ACC112 (cell line): Measurements from ENCODE around the gene SCAMP4.
A peak's percentile ranks its signal among the peaks of the same experiment; 100 is the strongest.
"Not testable (repeated sequence)": the region's sequence is repeated elsewhere in the genome, so short reads cannot be mapped to it uniquely, and the experiment has no call there.

ENCODE experiments used
- H2AFZ ChIP-seq: fragments of 200-600 bp; sonication (generic); one replicate; pipeline ENCODE4 v1.6.0; 2017; ENCODE audit warnings: antibody characterized with exemption, low read length; ENCODE audit not compliant: unreplicated experiment
- H3K27ac ChIP-seq: fragments of 200-600 bp; sonication (generic); 2 replicates; pipeline ENCODE4 v1.5.1; 2014; ENCODE audit warnings: low read depth, mild to moderate bottlenecking, antibody characterized with exemption, low read length, moderate library complexity
- H3K27me3 ChIP-seq: fragments of 200-600 bp; sonication (generic); 2 replicates; pipeline ENCODE4 v1.6.1; 2014; ENCODE audit warnings: mild to moderate bottlenecking, antibody characterized with exemption, low read length, moderate library complexity, mixed read lengths; ENCODE audit not compliant: insufficient read depth
- H3K36me3 ChIP-seq: fragments of 200-600 bp; sonication (generic); 2 replicates; pipeline ENCODE4 v1.6.1; 2016; ENCODE audit warnings: mild to moderate bottlenecking, antibody characterized with exemption, low read length, moderate library complexity, mixed read lengths; ENCODE audit not compliant: insufficient read depth
- H3K4me1 ChIP-seq: fragments of 200-600 bp; sonication (generic); one replicate; pipeline ENCODE4 v1.6.1; 2016; ENCODE audit warnings: low read length, mixed read lengths; ENCODE audit not compliant: insufficient read depth, unreplicated experiment, control insufficient read depth
- H3K4me3 ChIP-seq: fragments of 200-600 bp; sonication (generic); 2 replicates; pipeline ENCODE4 v1.5.1; 2014; ENCODE audit warnings: mild to moderate bottlenecking, low read depth, low read length
- H3K79me2 ChIP-seq: fragments of 200-600 bp; sonication (generic); one replicate; pipeline ENCODE4 v1.6.0; 2016; ENCODE audit warnings: low read length; ENCODE audit not compliant: control insufficient read depth, unreplicated experiment, insufficient read depth

The SCAMP4 gene

DNA sequence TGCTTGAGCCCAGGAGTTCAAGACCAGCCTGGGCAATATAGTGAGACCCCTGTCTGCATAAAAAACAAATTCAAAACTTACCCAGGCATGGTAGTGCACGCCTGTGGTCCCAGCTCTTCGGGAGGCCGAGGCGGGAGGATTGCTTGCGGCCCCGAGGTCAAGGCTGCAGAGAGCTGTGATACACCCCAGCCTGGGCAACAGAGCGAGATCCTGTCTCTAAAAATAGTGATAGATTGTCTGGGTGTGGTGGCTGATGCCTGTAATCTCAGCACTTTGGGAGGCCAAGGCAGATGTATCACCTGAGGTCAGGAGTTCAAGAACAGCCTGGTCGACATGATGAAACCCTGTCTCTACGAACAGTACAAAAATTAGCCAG, 37.9 kb upstream of the SCAMP4 start:
- no peak overlapping the region for H3K4me3 ChIP-seq
- H3K27ac ChIP-seq: no peak overlapping the region
- peaks cover 14% of the 10 kb centered on the region for H3K79me2 ChIP-seq
- no peaks in the 10 kb centered on the region for H3K27me3 ChIP-seq
- H2AFZ ChIP-seq: no peak overlapping the region
- no peaks in the 10 kb centered on the region for H3K36me3 ChIP-seq
- no peaks in the 10 kb centered on the region for H3K4me1 ChIP-seq

DNA sequence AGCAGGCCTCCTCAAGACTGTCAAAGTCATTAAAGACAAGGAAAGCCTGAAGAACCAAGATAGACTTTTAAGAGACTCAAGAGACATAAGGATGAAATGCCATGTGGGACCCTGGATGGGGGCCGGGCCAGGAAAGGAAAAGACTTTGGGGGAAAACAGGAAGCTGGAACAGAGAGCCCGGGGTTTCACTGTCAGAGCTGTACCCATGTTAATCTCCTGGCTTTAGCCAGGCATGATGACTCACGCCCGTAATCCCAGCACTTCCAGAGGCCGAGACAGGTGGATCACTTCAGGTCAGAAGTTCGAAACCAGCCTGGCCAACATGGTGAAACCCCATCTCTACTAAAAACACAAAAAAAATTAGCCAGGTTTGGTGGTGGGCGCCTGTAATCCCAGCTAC, 36.2 kb upstream of the SCAMP4 start:
- H3K4me1 ChIP-seq: peaks cover 1% of the 10 kb centered on the region
- no peak overlapping the region for H3K27ac ChIP-seq

DNA sequence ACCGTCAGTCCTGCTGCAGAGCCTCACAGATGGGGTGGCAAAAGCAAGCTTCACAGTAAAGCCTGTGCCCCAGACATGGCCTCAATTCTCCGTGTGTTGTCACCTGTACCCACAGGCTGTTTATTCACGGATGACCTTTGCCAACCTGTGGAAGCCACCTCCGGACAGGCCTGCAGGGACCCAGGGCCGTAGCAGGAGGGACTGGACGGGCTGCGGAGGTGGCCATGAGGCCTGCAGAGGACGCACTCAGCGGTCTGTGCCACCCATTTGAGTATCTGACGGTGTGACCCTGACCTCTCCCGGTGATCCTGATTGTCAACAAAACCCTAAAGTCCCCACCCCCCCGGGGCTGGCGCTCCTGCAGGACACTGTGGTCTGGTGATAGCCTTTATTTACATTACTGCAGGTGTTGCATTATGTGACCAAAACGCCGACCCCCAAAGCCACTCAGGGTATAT, 34.0 kb upstream of the SCAMP4 start:
- H2AFZ ChIP-seq: no peak overlapping the region
- H3K79me2 ChIP-seq: peaks cover 40% of the 10 kb centered on the region
- no peak overlapping the region for H3K4me3 ChIP-seq
- H3K4me1 ChIP-seq: peaks cover 6% of the 10 kb centered on the region
- H3K27ac ChIP-seq: no peak overlapping the region
- no peaks in the 10 kb centered on the region for H3K36me3 ChIP-seq
- H3K27me3 ChIP-seq: no peaks in the 10 kb centered on the region

More for the DNA sequence above, 36.2 kb upstream of the SCAMP4 start:
- no peak overlapping the region for H3K4me3 ChIP-seq
- H3K36me3 ChIP-seq: no peaks in the 10 kb centered on the region
- H3K27me3 ChIP-seq: no peaks in the 10 kb centered on the region
- H3K79me2 ChIP-seq: peaks cover 25% of the 10 kb centered on the region
- H2AFZ ChIP-seq: no peak overlapping the region

DNA sequence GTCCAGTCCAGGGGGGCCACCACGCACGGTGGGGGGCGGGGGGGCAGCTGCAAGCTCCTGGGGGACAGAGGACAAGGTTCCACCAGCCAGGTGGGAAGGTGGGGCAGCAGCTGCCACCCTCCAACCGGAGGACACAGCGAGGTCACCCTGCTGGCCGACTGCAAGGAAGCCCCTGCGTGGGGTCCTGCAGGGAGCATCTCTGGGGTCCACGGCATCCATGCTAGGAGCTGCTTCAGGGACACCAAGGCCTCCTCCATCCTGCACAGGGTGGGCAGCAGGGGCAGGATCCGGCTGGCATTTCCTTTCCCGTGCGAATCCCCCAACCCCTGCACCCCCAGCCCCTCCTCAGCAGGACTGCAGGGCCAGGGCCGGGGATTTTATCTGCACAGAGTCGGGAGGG, 33.6 kb upstream of the SCAMP4 start:
- Histone ChIP-seq H3K4me3 (no peak overlapping the region), H3K36me3 (no peaks in the 10 kb centered on the region), H3K4me1 (peaks cover 6% of the 10 kb centered on the region), H3K27ac (no peak overlapping the region), H3K27me3 (no peaks in the 10 kb centered on the region), H2AFZ (no peak overlapping the region), H3K79me2 (peaks cover 40% of the 10 kb centered on the region)

DNA sequence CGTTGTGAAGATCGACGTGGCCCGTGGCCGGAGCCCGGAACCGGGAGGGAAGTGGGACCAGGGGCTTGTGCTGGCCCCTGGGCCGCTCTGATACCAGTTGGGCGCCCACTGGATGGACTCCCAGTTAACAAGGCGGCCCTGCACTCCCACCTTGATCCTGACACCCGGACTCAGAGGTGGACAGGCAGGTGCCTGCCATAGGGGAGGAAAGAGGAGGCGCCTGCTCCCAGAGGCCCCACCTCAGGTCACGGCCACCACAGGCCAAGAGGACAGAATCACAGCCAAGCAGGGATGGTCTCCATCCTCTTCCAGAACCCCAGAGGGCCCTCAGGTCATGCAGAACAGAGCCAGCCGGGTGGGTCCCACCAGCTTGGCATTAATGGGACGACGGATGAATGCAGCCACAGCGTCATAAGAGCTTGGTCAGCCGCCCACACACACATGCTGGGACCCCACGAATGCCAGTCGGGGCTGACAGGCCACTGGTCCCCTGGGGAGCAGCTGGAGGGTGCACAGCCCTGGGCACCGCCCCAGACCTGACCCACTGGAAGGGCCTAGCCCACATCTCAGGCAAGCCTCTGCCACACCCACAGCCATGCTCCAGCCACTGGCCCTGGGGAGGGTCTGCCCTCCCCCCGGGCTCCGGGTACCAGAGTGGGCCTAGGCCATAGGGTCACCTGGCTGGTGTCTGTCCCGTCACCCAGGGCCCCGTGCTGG, 32.2 kb upstream of the SCAMP4 start:
- no peaks in the 10 kb centered on the region for H3K36me3 ChIP-seq
- H3K4me3 ChIP-seq: no peak overlapping the region
- no peak overlapping the region for H3K27ac ChIP-seq
- H3K4me1 ChIP-seq: peaks cover 6% of the 10 kb centered on the region
- H2AFZ ChIP-seq: no peak overlapping the region
- H3K27me3 ChIP-seq: no peaks in the 10 kb centered on the region
- peaks cover 40% of the 10 kb centered on the region for H3K79me2 ChIP-seq

DNA sequence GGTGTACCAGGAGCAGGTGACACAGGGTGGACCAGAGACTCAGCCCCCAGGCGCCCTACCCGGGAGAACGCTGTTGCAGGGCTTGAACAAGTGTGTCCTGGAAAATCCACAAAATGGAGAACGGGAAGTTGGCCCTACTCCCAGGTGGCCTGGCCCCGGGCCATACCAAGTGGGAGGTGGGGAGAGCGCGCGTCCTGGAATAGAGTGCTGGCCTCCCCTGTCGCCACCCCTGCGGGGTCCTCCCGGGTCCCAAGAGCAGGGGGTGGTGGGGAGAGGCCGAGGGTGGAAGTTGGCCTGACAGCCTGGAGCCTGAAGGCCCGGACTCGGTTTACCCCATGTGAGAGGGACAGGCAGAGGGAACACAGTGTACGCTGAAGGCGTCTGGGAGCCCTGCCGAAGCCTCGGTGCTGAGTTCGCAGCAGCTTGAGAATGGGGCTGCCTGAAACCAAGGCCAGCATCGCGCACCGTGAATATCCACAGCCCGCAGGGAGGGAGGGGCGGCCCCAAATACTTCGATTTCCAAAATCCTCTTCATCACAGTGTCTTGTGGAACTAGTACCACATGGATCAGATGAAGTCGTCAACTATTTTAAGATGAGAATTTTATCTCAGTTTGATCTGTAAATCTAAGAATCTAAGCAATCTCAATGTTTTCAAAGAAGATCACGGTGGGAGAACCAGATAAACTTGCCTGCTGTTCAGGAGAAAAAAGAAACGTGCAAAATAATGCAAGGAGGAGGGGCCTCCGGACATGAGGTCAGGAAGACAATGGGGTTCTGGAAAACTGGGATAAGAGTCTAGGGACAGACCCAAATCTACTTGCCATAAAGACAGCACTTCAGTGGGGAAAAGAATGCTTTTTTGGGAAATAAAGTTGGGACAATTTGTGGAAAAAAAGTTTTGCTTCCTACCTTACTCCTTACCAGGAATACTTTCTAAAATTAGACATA, 31.4 kb upstream of the SCAMP4 start:
- H3K36me3 ChIP-seq: no peaks in the 10 kb centered on the region
- H3K27ac ChIP-seq: peak overlapping the region; percentile 60
- no peaks in the 10 kb centered on the region for H3K27me3 ChIP-seq
- peak overlapping the region; percentile 94 for H3K4me3 ChIP-seq
- no peak overlapping the region for H2AFZ ChIP-seq
- peaks cover 40% of the 10 kb centered on the region for H3K79me2 ChIP-seq
- peaks cover 6% of the 10 kb centered on the region for H3K4me1 ChIP-seq

DNA sequence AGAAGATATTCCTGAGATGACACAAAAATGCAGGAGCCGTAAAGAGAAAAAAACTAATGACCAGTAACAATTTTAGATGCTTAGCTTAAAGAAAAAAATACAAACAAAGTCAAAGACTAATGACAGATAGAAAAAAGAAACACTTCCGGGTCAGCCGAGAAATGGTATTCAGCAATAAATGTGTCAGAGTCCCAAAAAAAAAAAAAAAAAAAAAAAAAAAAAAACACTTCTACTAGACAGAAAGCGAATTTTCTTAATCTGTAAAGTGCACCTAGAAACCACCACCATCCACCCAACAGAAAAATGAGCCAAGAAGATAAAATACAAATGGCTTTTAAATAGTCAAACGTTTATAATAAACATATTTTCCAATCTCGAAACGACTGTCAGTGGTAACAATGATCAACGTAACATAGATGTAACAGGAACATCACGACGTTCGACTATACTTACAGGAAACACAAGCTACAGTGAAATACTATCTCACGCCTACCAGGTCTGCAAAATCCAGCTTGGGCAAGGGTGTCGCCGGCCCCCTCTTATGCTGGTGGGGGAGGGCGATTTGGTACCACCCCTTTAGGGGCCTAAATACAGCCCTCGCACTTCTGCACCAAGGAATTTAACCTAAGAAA, 30.5 kb upstream of the SCAMP4 start:
- H3K4me1 ChIP-seq: peaks cover 6% of the 10 kb centered on the region
- H3K79me2 ChIP-seq: peaks cover 40% of the 10 kb centered on the region
- no peaks in the 10 kb centered on the region for H3K36me3 ChIP-seq
- H3K27ac ChIP-seq: peak overlapping the region; percentile 60
- H3K4me3 ChIP-seq: peak overlapping the region; percentile 94
- no peak overlapping the region for H2AFZ ChIP-seq
- H3K27me3 ChIP-seq: no peaks in the 10 kb centered on the region

DNA sequence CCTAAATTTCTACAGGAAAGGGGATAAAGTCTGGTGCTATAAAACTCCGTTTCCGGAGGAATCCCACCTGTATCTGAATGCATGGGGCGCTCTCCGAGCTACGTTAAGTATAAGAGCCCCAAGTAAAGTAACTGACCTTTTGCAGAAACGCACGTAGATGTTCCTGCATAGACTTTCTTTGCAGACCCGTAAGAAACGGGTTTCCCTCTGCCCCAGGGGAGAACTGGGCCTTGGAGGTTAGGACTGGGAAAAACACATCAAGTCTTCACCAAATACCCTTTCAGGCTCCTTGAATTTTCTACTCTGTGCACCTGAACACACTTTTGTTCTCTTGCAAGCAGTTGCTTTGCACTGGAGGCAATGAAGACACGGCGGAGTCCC, 29.9 kb upstream of the SCAMP4 start:
- peak overlapping the region; percentile 94 for H3K4me3 ChIP-seq
- peaks cover 40% of the 10 kb centered on the region for H3K79me2 ChIP-seq
- H2AFZ ChIP-seq, H3K4me1 ChIP-seq, H3K36me3 ChIP-seq, H3K27me3 ChIP-seq: not testable (repeated sequence)
- H3K27ac ChIP-seq: peak overlapping the region; percentile 87

DNA sequence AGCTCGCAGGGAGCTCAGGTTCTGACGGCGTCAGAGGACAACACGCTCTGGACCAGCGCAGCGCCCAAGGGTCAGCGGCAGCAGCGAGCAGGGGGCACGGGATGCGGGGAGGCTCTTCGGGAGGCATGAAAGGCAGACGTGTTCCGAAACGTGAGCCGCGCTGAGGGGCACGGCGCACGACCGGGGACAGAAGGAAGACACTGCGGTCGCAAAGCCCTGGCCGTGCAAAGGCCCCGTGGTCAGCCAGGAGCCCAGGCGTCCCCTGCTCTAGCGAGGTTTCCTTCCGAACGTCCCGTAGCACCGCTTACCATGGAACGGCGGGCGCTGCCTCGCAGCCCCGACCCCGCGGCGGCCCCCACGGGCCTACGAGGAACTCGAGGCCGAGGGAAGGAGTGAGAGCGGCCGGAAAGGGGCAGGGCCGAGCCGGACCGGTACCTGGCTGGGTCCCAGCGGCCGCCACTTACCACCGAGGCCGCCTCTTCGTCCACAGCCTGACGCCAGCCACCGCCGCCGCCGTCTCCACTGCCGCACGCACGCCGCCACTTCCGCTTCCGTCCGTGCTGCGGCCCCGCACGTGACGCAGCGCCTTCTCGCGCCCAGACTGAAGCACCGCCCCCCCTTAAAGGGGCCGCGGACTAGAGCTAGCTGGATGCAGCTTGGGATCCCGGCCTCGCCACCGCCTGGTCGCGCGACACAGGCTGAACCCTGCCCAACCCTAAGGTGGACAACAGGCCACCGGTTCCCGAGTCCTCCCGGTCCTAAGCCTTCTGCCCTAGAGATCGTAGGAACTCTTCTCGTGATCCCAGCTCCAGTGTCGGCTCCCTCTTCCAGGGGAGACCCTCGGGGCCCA, 29.3 kb upstream of the SCAMP4 start:
- Histone ChIP-seq H3K27me3 (no peaks in the 10 kb centered on the region), H3K4me3 (peak overlapping the region; percentile 94), H3K4me1 (peaks cover 6% of the 10 kb centered on the region), H3K79me2 (peaks cover 44% of the 10 kb centered on the region), H2AFZ (no peak overlapping the region), H3K36me3 (no peaks in the 10 kb centered on the region), H3K27ac (peak overlapping the region; percentile 87)
